Lower lobe of right lung (tissue), 2 donors: ENCODE data around the gene ZNF540. TPM values are rescaled to one million over a fixed set of nuclear protein-coding genes. Genes with fewer than 3 reads are reported as not detected.

Experiments
- ATAC-seq, 2 donors: fragments of 200-7000 bp; cut with Tn5 transposase; one replicate each; pipeline ENCODE4 v1.9.1; 2020 to 2022; ENCODE audit warnings: mild to moderate bottlenecking in 2 of 2, moderate library complexity in 2 of 2
- DNase-seq: peaks from one replicate; pipeline ENCODE4 v3.0.0-alpha.2; 2020
- H3K27ac ChIP-seq: fragments of 200-600 bp; one replicate; pipeline ENCODE4 v1.8.0; 2022
- H3K27me3 ChIP-seq: fragments of 200-600 bp; one replicate; pipeline ENCODE4 v1.8.0; 2022; ENCODE audit warnings: low read depth
- H3K36me3 ChIP-seq: fragments of 200-600 bp; one replicate; pipeline ENCODE4 v1.8.0; 2022; ENCODE audit warnings: mild to moderate bottlenecking
- H3K4me1 ChIP-seq: fragments of 200-600 bp; one replicate; pipeline ENCODE4 v1.8.0; 2022
- H3K4me3 ChIP-seq: fragments of 200-600 bp; one replicate; pipeline ENCODE4 v1.8.0; 2022; ENCODE audit warnings: mild to moderate bottlenecking
- H3K9me3 ChIP-seq: fragments of 200-600 bp; one replicate; pipeline ENCODE4 v1.8.0; 2022
- CTCF ChIP-seq: fragments of 200-600 bp; IDR thresholded peaks from one replicate; pipeline ENCODE4 v1.8.0; 2022; ENCODE audit warnings: antibody characterized with exemption, mild to moderate bottlenecking
- intact Hi-C: fragments of 100-400 bp; cut with DNase I; formaldehyde crosslinking; loops from one replicate; pipeline ENCODE4 v1.11.0; 2022
- long read RNA-seq: library from polyadenylated mRNA; unstranded; transcript quantifications from one replicate; pipeline ENCODE4 v2.0.0, GENCODE V29; 2021
- total RNA-seq: library from RNA; stranded (reverse); fragmentation: NEBNext Ultra II Directional; extraction: Animal tissue kit (Norgen Biotek cat#: 25700); gene quantifications from one replicate; pipeline ENCODE4 v1.2.1, GENCODE V29; 2021
- donor health status: DM: no; HTN: yes; CAD: no; lungs with severe emphysema.

Gene ZNF540
- total RNA-seq = 4.6 TPM
- long read RNA-seq, partial matches to known transcripts = 0 of 13 reads
- long read RNA-seq, other reads (novel, unspliced or antisense) = 10 of 13 reads

GRCh38 chr19:37594304-37594981 is at the start of gene ZNF540, which contains the start of gene ZNF571:
TSS of gene ZNF540 (plus strand) at chr19:37594876. CDS start at chr19:37598448, 3,572 bp downstream.
TSS of gene ZNF571 (minus strand) at chr19:37594792. CDS start at chr19:37586676, 8,116 bp downstream.
- peak; percentile 98 for DNase-seq
- peaks cover 14% of the 10 kb centered on the region for H3K4me1 ChIP-seq
- H3K27me3 ChIP-seq = no peaks in the 10 kb centered on the region
- intact Hi-C loops = no loop called here
- H3K36me3 ChIP-seq = peaks cover 10% of the 10 kb centered on the region
- no peak for TF ChIP-seq CTCF
- H3K4me3 ChIP-seq = peak within 1 kb of the TSS; percentile 76
- peak; percentile 99 to 100 for ATAC-seq
- peaks cover 22% of the 10 kb centered on the region for H3K9me3 ChIP-seq
- peak within 1 kb of the TSS; percentile 88 for H3K27ac ChIP-seq

GRCh38 chr19:37551129-37551993 is 43.3 kb upstream of the ZNF540 start:
- Histone ChIP-seq H3K9me3 (no peaks in the 10 kb centered on the region), H3K27me3 (no peaks in the 10 kb centered on the region)

GRCh38 chr19:37563518-37563917 is 31.2 kb upstream of the ZNF540 start:
- Histone ChIP-seq H3K27me3 (no peaks in the 10 kb centered on the region), H3K9me3 (no peaks in the 10 kb centered on the region), H3K36me3 (peaks cover 7% of the 10 kb centered on the region), H3K4me1 (no peaks in the 10 kb centered on the region), H3K4me3 (no peak overlapping the region), H3K27ac (no peak overlapping the region)
- intact Hi-C loops = no loop called here
- no peak for TF ChIP-seq CTCF
- ATAC-seq = no peak
- DNase-seq = no peak

More at GRCh38 chr19:37551129-37551993, 43.3 kb upstream of the ZNF540 start:
- H3K4me1 ChIP-seq = no peaks in the 10 kb centered on the region
- DNase-seq (no peak), ATAC-seq (no peak)
- H3K27ac ChIP-seq = no peak overlapping the region
- H3K4me3 ChIP-seq = peak overlapping the region; percentile 41
- H3K36me3 ChIP-seq = no peaks in the 10 kb centered on the region
- no peak for TF ChIP-seq CTCF
- intact Hi-C loops = no loop called here

- Histone ChIP-seq H3K27ac (no peak overlapping the region), H3K27me3 (no peaks in the 10 kb centered on the region), H3K9me3 (no peaks in the 10 kb centered on the region), H3K4me3 (no peak overlapping the region), H3K36me3 (peaks cover 7% of the 10 kb centered on the region), H3K4me1 (no peaks in the 10 kb centered on the region)
- ATAC-seq (no peak), DNase-seq (no peak)
- intact Hi-C loops = no loop called here
- no peak for TF ChIP-seq CTCF
Measured at GRCh38 chr19:37564624-37565369, 29.9 kb upstream of the ZNF540 start.

- DNase-seq (no peak), ATAC-seq (no peak)
- H3K27ac ChIP-seq = no peak overlapping the region
- no peaks in the 10 kb centered on the region for H3K4me1 ChIP-seq
- no peak for TF ChIP-seq CTCF
- H3K9me3 ChIP-seq = no peaks in the 10 kb centered on the region
- H3K36me3 ChIP-seq = peaks cover 7% of the 10 kb centered on the region
- no peaks in the 10 kb centered on the region for H3K27me3 ChIP-seq
- H3K4me3 ChIP-seq = no peak overlapping the region
- intact Hi-C loops = no loop called here
Measured at GRCh38 chr19:37565370-37565669, 29.4 kb upstream of the ZNF540 start.
